PC-3 (cell line): Measurements from ENCODE around the gene SMIM5. TPM values are rescaled to one million over a fixed set of nuclear protein-coding genes. Genes with fewer than 3 reads are reported as not detected.
"Not testable (repeated sequence)": the region's sequence is repeated elsewhere in the genome, so short reads cannot be mapped to it uniquely, and the experiment has no call there.

Experiments
- ATAC-seq: fragments of 200-7000 bp; cut with Tn5 transposase; 2 replicates; pipeline ENCODE4 v1.9.1; 2020; ENCODE audit warnings: mild to moderate bottlenecking, moderate library complexity
- BruUV-seq: library from RNA; stranded (reverse); fragments of 400-500 nt; replicated peaks from 2 replicates; lab custom pipeline; 2021; lab: Mats Ljungman, UMichigan
- CTCF ChIA-PET: fragments of 300-600 bp; sonication (Branson Sonifier 250); formaldehyde crosslinking; loops from one replicate; lab custom pipeline; 2022; ENCODE audit warnings: antibody characterized with exemption; lab: Charles Lee
- POLR2A ChIA-PET: fragments of 300-600 bp; sonication (Branson Sonifier 250); formaldehyde crosslinking; loops from one replicate; lab custom pipeline; 2022; ENCODE audit warnings: antibody characterized with exemption; ENCODE audit not compliant: unreplicated experiment; lab: Charles Lee
- DNase-seq: peaks from one replicate; pipeline ENCODE4 v3.0.0-alpha.2; 2015
- H2AFZ ChIP-seq: fragments of 300-600 bp; sonication (generic); 2 replicates; pipeline ENCODE4 v1.6.0; 2016; ENCODE audit warnings: antibody characterized with exemption, low read length
- H3F3A ChIP-seq: fragments of 300-600 bp; sonication (generic); one replicate; pipeline ENCODE4 v1.6.0; 2017; ENCODE audit warnings: antibody characterized with exemption, low read length, control low read depth, mild to moderate bottlenecking; ENCODE audit not compliant: unreplicated experiment
- H3K27ac ChIP-seq: fragments of 300-600 bp; sonication (generic); 2 replicates; pipeline ENCODE4 v1.5.1; 2016; ENCODE audit warnings: mild to moderate bottlenecking, low read length
- H3K27me3 ChIP-seq: fragments of 300-600 bp; sonication (generic); 2 replicates; pipeline ENCODE4 v1.6.1; 2016; ENCODE audit warnings: low read length, mixed read lengths
- H3K36me3 ChIP-seq: fragments of 300-600 bp; sonication (generic); 2 replicates; pipeline ENCODE4 v1.6.1; 2016; ENCODE audit warnings: low read depth, mixed run types, low read length, mixed read lengths
- H3K4me1 ChIP-seq: fragments of 300-600 bp; sonication (generic); 2 replicates; pipeline ENCODE4 v1.5.1; 2016; ENCODE audit warnings: low read length; ENCODE audit not compliant: insufficient read depth
- H3K4me2 ChIP-seq: fragments of 300-600 bp; sonication (generic); 2 replicates; pipeline ENCODE4 v1.6.0; 2016; ENCODE audit warnings: low read length
- H3K4me3 ChIP-seq: fragments of 300-600 bp; sonication (generic); 2 replicates; pipeline ENCODE4 v1.5.1; 2016; ENCODE audit warnings: mild to moderate bottlenecking, low read length, mixed read lengths
- H3K79me2 ChIP-seq: fragments of 300-600 bp; sonication (generic); 2 replicates; pipeline ENCODE4 v1.6.1; 2017; ENCODE audit warnings: low read length, mixed read lengths
- H3K9ac ChIP-seq: fragments of 300-600 bp; sonication (generic); 2 replicates; pipeline ENCODE4 v1.6.0; 2016; ENCODE audit warnings: mild to moderate bottlenecking, low read length
- H3K9me2 ChIP-seq: fragments of 300-600 bp; sonication (generic); replicated peaks from 2 replicates; pipeline ENCODE4 v1.6.1; 2016; ENCODE audit warnings: mixed run types, low read length, mixed read lengths
- H3K9me3 ChIP-seq: fragments of 300-600 bp; sonication (generic); 2 replicates; pipeline ENCODE4 v1.6.1; 2016; ENCODE audit warnings: low read length, mixed read lengths
- H4K20me1 ChIP-seq: fragments of 300-600 bp; sonication (generic); 2 replicates; pipeline ENCODE4 v1.6.1; 2016; ENCODE audit warnings: low read length, mixed read lengths
- EZH2 ChIP-seq: fragments of 300-600 bp; sonication (generic); IDR thresholded peaks from one replicate; pipeline ENCODE4 v1.6.1; 2017; ENCODE audit warnings: antibody characterized with exemption, mild to moderate bottlenecking, low read length; ENCODE audit not compliant: unreplicated experiment
- EZH2phosphoT487 ChIP-seq: fragments of 300-600 bp; sonication (generic); IDR thresholded peaks from 2 replicates; pipeline ENCODE4 v1.6.1; 2018; ENCODE audit warnings: mild to moderate bottlenecking, antibody characterized with exemption, low read length, borderline replicate concordance
- intact Hi-C: fragments of 100-400 bp; cut with micrococcal nuclease; formaldehyde crosslinking; loops from 2 replicates; pipeline ENCODE4 v1.9.0; 2023
- total RNA-seq: library from RNA; depleted of rRNA; stranded (reverse); fragments of >200 nt; gene quantifications from 2 replicates; pipeline ENCODE4 v1.2.3, GENCODE V29; 2014
- TF ChIP-seq, protein P1 (sequence below): fragments of 300-600 bp; sonication (generic); conservative IDR thresholded peaks from 2 replicates; pipeline ENCODE4 v1.5.1; 2017; ENCODE audit warnings: antibody characterized with exemption, low read depth, mild to moderate bottlenecking, low read length

SMIM5 gene
- total RNA-seq, 1 experiment from 2014 or later, result 2.3 TPM

DNA sequence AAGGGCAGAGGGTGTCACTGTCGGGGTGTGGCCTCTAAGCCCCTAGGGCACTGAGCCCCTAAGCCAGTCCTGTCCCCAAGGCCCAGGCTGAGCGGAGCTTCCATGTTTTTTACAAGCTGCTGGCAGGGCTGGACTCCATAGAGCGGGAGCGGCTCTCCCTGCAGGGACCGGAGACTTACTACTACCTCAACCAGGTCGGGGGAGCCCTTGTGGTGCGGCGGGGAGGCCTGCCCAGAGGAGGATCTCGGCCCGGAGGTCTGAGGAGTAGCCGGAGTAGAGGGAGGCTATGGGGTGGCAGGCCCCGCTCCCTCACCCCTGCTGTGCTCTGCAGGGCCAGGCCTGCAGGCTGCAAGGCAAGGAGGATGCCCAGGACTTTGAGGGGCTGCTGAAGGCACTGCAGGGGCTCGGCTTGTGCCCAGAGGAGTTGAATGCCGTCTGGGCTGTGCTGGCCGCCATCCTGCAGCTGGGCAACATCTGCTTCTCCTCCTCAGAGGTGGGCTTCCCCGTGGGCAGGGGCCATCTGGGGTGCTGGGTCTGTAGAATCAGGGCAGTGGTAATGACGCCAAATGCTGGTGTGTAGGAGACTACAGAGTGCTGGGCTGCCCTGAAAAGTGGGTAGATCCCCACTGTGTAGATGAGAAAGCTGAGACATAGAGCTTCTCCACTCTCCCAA, 40.8 kb upstream of the SMIM5 start:
- Histone ChIP-seq H3K9me2 (no peaks in the 10 kb centered on the region), H3K9me3 (no peaks in the 10 kb centered on the region), H3K9ac (no peak overlapping the region), H3K79me2 (no peaks in the 10 kb centered on the region), H3K27me3 (no peaks in the 10 kb centered on the region), H3K4me3 (no peak overlapping the region), H2AFZ (no peak overlapping the region), H3K36me3 (no peaks in the 10 kb centered on the region), H3K27ac (no peak overlapping the region), H3F3A (no peaks in the 10 kb centered on the region), H3K4me1 (peaks cover 10% of the 10 kb centered on the region), H3K4me2 (no peak overlapping the region), H4K20me1 (no peaks in the 10 kb centered on the region)
- POLR2A ChIA-PET, result interaction anchor here (0.6 kb wide), 1 partner anchor 53 kb away, joined by 3 read pairs; no protein-coding TSS in a partner anchor
- intact Hi-C loops, result no loop called here
- CTCF ChIA-PET, result interaction anchor here (0.6 kb wide), 1 partner anchor 67 kb away, joined by 10 read pairs; no protein-coding TSS in a partner anchor
- no peak for DNase-seq
- TF ChIP-seq EZH2phosphoT487, result no peak
- TF ChIP-seq EZH2, result no peak
- TF ChIP-seq, protein P1, sequence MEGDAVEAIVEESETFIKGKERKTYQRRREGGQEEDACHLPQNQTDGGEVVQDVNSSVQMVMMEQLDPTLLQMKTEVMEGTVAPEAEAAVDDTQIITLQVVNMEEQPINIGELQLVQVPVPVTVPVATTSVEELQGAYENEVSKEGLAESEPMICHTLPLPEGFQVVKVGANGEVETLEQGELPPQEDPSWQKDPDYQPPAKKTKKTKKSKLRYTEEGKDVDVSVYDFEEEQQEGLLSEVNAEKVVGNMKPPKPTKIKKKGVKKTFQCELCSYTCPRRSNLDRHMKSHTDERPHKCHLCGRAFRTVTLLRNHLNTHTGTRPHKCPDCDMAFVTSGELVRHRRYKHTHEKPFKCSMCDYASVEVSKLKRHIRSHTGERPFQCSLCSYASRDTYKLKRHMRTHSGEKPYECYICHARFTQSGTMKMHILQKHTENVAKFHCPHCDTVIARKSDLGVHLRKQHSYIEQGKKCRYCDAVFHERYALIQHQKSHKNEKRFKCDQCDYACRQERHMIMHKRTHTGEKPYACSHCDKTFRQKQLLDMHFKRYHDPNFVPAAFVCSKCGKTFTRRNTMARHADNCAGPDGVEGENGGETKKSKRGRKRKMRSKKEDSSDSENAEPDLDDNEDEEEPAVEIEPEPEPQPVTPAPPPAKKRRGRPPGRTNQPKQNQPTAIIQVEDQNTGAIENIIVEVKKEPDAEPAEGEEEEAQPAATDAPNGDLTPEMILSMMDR, result no peak
- no peak for ATAC-seq
- no TSS peak for BruUV-seq

DNA sequence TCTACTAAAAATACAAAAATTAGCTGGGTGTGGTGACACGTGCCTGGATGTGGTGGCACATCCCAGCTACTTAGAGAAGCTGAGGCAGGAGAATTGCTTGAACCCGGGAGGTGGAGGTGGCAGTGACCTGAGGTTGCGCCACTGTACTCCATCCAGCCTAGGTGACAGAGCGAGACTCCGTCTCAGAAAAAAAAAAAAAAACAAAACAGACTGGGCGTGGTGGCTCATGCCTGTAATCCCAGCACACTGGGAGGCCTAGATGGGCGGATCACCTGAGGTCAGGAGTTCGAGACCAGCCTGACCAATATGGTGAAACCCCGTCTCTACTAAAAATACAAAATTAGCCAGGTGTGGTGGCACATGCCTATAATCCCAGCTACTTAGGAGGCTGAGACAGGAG, 39.8 kb upstream of the SMIM5 start:
- H2AFZ ChIP-seq, H3K9me3 ChIP-seq, H3K4me1 ChIP-seq, H3K36me3 ChIP-seq, POLR2A ChIA-PET, H3K9ac ChIP-seq, DNase-seq, H3K4me2 ChIP-seq, ATAC-seq, H3K27me3 ChIP-seq, intact Hi-C loops, H3K9me2 ChIP-seq, H3F3A ChIP-seq, H3K79me2 ChIP-seq, H4K20me1 ChIP-seq, H3K27ac ChIP-seq, BruUV-seq, H3K4me3 ChIP-seq: not testable (repeated sequence)
- CTCF ChIA-PET, result interaction anchor here (0.6 kb wide), 2 partner anchors 68 to 71 kb away, joined by 3 to 10 read pairs; no protein-coding TSS in a partner anchor

DNA sequence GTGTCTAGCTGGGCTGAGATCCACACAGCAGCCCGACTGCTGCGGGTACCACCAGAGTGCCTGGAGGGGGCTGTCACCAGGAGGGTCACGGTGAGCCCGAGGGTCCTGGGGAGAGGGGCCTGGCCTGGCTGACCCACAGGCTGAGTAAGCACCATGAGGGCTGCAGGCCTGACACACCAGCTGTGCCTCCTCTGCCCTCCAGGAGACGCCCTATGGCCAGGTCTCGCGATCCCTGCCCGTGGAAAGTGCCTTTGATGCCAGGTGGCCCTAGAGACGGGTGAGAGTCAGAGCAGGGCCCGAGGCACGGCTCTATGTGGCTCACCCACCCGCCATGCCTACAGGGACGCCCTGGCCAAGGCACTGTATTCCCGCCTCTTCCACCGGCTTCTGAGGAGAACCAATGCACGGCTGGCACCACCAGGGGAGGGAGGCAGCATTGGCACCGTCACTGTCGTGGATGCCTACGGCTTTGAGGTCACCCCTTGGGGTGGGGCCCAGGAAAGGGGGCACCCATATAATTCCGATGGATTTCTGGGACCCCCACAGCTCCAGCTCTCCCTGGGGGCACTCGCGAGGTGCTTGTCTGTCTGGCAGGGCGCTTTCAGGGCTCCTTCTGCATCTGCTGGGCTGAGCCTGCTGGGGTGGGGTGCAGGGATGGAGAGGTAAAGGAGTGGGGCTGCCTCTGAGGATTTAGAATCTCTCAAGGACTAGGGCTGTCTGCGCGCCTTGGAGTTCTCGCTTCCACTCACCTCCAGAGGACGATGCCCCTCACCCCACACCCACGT, 38.5 kb upstream of the SMIM5 start:
- Histone ChIP-seq H2AFZ (no peak overlapping the region), H3K4me1 (peaks cover 2% of the 10 kb centered on the region; the same call in 1 of the 2 replicates), H3K27me3 (no peaks in the 10 kb centered on the region), H3K4me2 (no peak overlapping the region), H3K36me3 (no peaks in the 10 kb centered on the region), H3K9me2 (no peaks in the 10 kb centered on the region), H3K79me2 (no peaks in the 10 kb centered on the region), H3K9ac (no peak overlapping the region), H3F3A (no peaks in the 10 kb centered on the region), H3K4me3 (no peak overlapping the region), H4K20me1 (no peaks in the 10 kb centered on the region), H3K9me3 (no peaks in the 10 kb centered on the region), H3K27ac (no peak overlapping the region)
- CTCF ChIA-PET, result interaction anchor here (0.8 to 1.0 kb wide), 2 partner anchors 38 to 39 kb away, joined by 4 to 5 read pairs; partner anchors contain the start of gene SMIM5
- TF ChIP-seq EZH2phosphoT487 (no peak), EZH2 (no peak)
- TF ChIP-seq, protein P1, result no peak; the same call in 1 of the 2 replicates
- DNase-seq, result no peak
- intact Hi-C loops, result no loop called here
- POLR2A ChIA-PET, result no interaction called here
- no TSS peak for BruUV-seq
- ATAC-seq, result peak; percentile 34
